ENCODE results near the gene COBLL1.
"Not testable (repeated sequence)": the region's sequence is repeated elsewhere in the genome, so short reads cannot be mapped to it uniquely, and the experiment has no call there.

Gene COBLL1

DNA sequence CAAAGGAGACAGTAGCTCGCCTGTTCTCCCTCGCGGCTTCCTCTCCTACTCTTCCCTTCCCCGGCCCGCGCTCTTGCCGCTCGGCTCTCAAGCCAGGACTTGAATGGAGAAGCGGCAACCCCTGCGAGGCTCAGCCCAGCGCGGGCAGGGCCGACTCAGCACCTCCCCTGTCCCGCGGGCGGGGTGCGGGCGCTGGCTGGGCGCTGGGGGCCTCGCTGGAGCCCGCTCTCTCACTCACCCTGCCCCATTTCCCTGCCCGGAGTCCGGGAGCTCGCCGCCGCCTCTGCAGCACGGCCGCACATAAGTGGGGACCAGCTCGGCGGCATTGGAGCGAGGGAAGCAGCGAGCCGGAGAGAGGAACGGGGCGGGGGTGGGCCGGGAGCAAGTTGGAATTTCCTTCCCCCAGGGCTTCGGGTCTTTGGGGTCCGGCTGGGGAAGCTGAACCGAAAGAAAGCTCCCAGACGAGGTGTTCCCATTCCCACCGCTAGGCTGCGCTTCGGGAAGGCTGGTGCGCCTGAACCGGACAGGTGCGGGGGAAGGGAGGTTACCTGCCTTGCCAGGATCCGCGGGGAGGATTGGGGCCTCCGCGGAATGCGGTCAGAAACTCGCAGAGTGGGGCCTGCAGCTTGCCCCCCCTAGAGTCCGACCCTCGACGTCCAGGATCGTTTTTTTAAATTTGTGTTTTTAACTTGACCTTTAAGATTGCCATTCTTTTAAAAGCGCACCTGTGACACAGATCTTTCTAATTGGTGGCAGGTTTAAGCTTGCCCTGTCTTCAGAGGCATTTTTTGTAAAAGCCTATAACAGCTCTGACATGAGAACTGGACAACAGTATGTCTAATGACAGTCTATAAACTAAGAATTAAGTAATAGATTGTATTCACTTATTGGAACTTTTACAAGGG is at the start of gene COBLL1:
Gene COBLL1 (minus strand): TSS at position 105 of the 905 bp plus-strand sequence. CDS start 627 bp downstream, outside the sequence.
- no peak for DNase-seq (ENCODE audit: low read depth)

DNA sequence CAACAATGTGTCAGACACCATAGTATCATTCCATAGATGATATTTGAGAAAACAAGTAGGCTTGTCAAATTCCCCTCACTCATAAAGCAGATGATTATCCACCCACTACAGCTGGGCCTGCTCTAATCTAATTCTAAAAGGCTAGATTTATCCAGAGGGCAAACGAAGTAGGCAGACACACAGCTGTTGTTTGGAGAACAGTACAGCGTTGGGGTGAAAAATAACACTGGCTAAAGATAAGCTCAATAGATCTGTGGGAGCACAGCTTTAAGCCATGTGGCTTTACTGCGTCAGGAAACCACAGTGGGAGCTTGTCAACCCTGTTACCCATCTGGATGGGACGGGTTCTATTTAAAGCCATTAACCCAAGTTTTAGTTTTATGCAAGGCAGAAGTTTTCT is 48.9 kb upstream of the COBLL1 start:
- no peak for DNase-seq (ENCODE audit: low read depth)

DNA sequence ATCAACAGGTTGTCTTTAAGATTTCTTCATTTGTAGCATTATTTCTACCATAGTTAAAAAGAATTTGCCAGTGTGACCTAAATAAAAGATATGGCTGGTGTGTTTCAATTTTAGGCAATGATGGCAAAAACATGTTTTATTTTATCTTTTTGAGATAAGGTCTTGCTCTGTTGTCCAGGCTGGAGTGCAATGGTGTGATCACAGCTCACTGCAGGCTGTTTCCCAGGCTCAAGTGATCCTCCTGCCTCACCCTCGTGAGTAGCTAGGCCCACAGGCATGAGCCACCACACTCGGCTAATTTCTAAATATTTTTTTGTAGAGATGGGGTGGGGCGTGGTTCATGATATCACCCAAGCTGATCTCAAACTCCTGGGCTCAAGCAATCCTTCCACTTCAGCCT is 47.0 kb upstream of the COBLL1 start:
- DNase-seq (ENCODE audit: low read depth) = no peak

GRCh38 chr2:164887434-164888144 is 46.0 kb upstream of the COBLL1 start:
- no peak for DNase-seq (ENCODE audit: low read depth)

GRCh38 chr2:164882276-164882675 is 40.7 kb upstream of the COBLL1 start:
- DNase-seq (ENCODE audit: low read depth) = no peak

DNA sequence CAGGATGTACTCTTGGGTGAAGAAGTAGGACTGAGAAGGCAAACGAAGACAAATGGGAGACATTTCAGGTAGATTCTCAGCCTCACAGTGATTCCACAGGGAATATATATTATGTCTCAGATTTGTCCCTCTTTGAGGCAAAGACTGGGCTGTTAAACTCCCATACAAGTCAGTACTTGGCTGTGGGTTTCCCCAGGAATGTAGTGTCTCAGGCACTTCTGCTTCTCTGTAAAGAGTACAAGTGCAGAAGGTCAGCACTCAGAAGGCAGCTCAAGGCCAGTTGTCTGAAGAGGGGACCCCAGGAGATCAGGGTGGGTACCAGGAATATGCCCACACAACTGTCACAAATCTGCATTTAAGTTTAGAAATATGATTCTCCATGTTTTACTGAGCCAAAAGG is 39.9 kb upstream of the COBLL1 start:
- no peak for DNase-seq (ENCODE audit: low read depth)

DNA sequence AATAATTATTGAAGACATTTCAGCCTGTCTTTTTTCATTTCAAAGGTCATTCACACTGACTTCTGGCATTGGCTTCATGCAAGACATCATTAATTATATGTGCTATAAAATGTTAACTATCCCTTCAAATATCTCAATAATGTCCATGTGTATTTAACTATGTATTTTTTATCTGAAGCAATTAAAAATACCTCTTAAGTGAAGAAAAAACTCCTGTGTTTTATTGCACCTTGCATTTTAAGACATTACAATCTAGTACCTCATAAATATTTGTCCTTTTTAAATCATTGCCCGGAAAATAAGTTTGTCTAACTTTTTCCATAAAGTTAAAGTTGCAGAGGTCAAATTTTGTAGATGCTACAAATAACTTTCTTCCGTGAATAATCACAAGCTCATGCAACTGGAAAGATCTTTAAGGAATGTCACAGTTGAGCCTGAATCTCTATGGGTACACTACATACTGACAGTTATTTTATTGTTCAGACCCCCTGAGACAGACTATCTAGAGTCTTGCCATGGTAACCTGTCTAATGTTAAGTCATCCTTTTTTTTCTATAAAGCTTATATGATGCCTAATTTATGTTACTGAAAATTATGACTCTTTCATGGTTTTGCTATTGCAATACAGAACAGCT is 38.4 kb upstream of the COBLL1 start:
- DNase-seq (ENCODE audit: low read depth) = no peak

DNA sequence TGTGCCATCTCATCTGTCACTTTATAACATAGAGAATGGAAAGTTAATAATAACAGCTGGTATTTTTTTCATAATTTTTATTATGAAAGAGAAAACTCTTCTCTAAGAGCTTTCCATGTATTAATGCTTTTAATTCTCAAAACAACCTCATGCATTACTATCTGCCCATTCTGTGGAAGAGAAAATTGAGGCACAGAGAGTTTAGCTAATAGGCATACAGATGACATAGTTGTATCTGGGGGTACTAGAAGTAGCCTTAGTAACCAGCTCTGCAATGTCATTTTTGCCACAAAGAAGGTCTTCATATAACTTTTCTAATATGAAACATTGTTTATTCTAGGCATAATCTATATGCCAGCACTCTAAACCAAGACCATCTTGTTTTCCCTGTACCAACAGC is 36.3 kb upstream of the COBLL1 start:
- DNase-seq (ENCODE audit: low read depth) = no peak

- DNase-seq (ENCODE audit: low read depth) = no peak
Measured at GRCh38 chr2:164877169-164877568, 35.5 kb upstream of the COBLL1 start.

- DNase-seq (ENCODE audit: low read depth) = no peak
Measured at GRCh38 chr2:164875334-164876205, 33.9 kb upstream of the COBLL1 start.

- DNase-seq (ENCODE audit: low read depth) = no peak
Measured at GRCh38 chr2:164873210-164873908, 31.7 kb upstream of the COBLL1 start.

- no peak for DNase-seq (ENCODE audit: low read depth)
Measured at GRCh38 chr2:164871404-164871803, 29.8 kb upstream of the COBLL1 start.

- no peak for DNase-seq (ENCODE audit: low read depth)
Measured at GRCh38 chr2:164869420-164869772, 27.8 kb upstream of the COBLL1 start.

DNA sequence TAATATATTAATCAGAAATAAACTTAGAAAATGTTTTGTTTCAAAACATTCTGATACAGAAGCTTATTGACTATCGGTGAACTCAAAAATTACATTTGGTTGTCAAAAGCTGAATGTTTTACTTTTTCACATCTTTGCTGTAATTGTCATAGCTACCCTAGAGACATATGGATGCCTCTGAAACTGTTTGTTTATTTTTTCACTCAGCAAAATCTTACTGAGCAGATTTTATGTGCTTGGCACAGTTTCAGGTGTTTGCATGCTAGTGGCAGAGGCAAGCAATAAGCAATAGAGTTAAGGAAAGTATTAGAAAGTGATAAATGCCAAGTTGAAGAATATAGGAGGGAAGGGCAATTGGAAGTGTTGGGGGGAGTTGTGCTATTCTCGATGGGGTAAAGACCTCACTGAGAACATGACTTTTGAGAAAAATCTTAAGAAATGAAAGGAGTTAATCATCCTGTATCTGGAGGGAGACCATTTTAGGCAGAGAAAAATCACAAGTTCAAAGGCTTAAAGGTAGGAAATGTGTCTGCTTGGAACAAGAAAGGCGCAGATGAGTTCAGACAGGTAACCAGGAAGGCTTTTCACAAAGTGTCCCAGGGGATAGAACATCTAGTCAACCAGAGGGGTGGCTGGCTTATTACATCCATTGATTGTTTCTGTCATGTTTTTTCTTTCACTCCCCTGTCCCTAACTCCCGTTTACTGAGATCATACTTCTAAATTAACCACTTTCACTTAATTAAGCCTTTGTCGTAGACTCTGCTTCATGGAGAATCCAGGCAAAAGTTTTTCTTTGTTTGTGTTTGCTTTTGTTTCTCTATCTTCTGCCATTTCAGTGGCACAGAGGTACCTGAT is 27.2 kb upstream of the COBLL1 start:
- no peak for DNase-seq (ENCODE audit: low read depth)

DNA sequence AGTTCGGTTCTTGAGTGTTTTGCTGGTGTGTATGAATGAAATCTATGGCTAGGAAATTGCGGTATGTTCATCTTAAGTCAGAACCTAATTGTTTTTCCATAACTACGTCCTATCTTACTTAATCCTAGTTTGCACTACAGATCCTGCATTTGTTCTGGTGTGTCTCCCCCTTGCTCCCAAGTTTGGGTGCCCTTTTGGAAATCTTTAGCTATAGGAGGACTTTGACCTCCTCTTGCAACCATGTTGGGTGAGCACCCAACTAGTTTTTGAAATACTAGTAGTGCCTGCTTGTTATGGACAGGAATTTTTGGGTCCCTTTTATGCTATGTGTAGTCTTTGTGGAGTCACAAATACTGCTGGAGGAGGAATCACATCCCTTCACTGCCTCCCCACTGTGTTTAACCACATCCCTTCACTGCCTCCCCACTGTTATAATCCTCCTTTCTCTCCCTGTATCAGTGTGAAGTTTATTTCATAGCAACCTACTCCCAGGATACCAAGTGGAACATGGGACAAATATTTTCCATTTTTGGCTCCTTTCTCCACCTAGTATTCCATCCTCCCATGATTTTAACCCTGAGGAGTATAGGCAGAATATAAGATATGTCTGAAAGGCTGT is 26.3 kb upstream of the COBLL1 start:
- no peak for DNase-seq (ENCODE audit: low read depth)

- DNase-seq (ENCODE audit: low read depth) = not testable (repeated sequence)
Measured at GRCh38 chr2:164866381-164866780, 24.8 kb upstream of the COBLL1 start.

DNA sequence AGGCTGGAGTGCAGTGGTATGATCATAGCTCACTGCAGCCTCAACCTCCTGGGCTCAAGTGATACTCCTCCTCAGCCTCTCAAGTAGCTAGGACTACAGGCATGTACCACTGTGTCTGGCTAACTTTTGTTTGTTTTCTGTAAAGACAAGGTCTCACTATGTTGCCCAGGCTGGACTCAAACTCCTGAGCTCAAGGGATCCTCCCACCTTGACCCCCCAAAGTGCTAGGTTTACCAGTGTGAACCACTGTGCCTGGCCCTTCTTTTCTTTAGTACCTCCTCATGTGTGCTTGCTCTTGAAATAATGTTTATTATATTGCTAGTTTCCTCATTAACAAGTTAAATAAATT is 19.0 kb upstream of the COBLL1 start:
- no peak for DNase-seq (ENCODE audit: low read depth)

- DNase-seq (ENCODE audit: low read depth) = not testable (repeated sequence)
Measured at GRCh38 chr2:164859906-164860693, 18.5 kb upstream of the COBLL1 start.

- no peak for DNase-seq (ENCODE audit: low read depth)
Measured at GRCh38 chr2:164859251-164859818, 17.7 kb upstream of the COBLL1 start.

All from non-pigmented ciliary epithelial cell (primary cell).